Right lobe of liver (tissue), 4 donors: ENCODE measurements around the gene TNFAIP8L1.

Experiments
- CTCF ChIP-seq, 4 donors: fragments of 200-600 bp in 3 of 4; fragments of 450-650 bp in 1 of 4; IDR thresholded peaks; one replicate each; pipeline versions ENCODE4 v1.5.1 to v1.8.0; 2016 to 2022; ENCODE audit warnings: antibody characterized with exemption in 4 of 4, mild to moderate bottlenecking in 2 of 4
- POLR2A ChIP-seq: fragments of 450-650 bp; IDR thresholded peaks from one replicate; pipeline ENCODE4 v1.6.1; 2017; ENCODE audit warnings: antibody characterized with exemption, mild to moderate bottlenecking
- donor health status: DM: no; HTN: no; CAD: no.
- donor health status: DM: no; HTN: no; CAD: no.
- donor health status: DM: no; HTN: yes; CAD: no.

GRCh38 chr19:4636761-4637160 is 2.6 kb upstream of the TNFAIP8L1 start:
- TF ChIP-seq CTCF (IDR thresholded peaks at IDR 0.05) (no peak), POLR2A (no peak)
